Sigmoid colon (tissue), 4 donors: Measurements from ENCODE around the gene NREP.

Source experiments
- EP300 ChIP-seq, 4 donors: sonication (generic); formaldehyde crosslinking; IDR thresholded peaks; one replicate each; pipeline ENCODE4 v1.6.1; 2017; ENCODE audit warnings: antibody characterized with exemption in 4 of 4
- POLR2A ChIP-seq, 2 donors: fragments of 450-650 bp; IDR thresholded peaks; one replicate each; pipeline ENCODE4 v1.6.1; 2016; ENCODE audit warnings: antibody characterized with exemption in 2 of 2, mild to moderate bottlenecking in 2 of 2, moderate library complexity in 2 of 2
- TF ChIP-seq, protein P1 (sequence below), 4 experiments: fragments of 450-650 bp in 3 of 4; fragments of 200-600 bp in 1 of 4; IDR thresholded peaks; one replicate each; pipeline ENCODE4 v1.5.1; 2016 to 2019; ENCODE audit warnings: antibody characterized with exemption in 4 of 4, mild to moderate bottlenecking in 3 of 4, moderate library complexity in 2 of 4

DNA sequence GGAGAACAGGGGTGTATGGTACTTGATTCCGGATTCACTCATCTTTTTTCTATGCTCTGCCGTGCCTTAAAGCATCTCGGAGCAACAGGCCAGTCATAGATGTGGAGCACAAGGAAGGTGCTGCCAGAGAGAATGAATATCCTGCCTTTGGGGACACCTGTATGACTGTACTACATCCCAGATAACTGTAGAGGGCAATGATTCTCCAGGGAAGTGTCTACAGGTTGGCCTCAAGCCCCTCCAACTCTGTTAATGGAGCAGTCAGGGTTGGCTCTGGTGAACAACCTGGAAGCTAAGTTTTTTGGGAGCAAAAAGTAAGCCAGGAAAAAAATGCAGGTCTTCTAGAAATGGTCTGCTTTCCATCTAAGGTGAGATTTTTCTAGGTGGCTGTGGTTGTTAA lies 71.0 kb downstream of the NREP start:
- TF ChIP-seq, protein P1, sequence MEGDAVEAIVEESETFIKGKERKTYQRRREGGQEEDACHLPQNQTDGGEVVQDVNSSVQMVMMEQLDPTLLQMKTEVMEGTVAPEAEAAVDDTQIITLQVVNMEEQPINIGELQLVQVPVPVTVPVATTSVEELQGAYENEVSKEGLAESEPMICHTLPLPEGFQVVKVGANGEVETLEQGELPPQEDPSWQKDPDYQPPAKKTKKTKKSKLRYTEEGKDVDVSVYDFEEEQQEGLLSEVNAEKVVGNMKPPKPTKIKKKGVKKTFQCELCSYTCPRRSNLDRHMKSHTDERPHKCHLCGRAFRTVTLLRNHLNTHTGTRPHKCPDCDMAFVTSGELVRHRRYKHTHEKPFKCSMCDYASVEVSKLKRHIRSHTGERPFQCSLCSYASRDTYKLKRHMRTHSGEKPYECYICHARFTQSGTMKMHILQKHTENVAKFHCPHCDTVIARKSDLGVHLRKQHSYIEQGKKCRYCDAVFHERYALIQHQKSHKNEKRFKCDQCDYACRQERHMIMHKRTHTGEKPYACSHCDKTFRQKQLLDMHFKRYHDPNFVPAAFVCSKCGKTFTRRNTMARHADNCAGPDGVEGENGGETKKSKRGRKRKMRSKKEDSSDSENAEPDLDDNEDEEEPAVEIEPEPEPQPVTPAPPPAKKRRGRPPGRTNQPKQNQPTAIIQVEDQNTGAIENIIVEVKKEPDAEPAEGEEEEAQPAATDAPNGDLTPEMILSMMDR (IDR thresholded peaks at IDR 0.05) = no peak
- no peak for TF ChIP-seq POLR2A (IDR thresholded peaks at IDR 0.05)
- TF ChIP-seq EP300 (IDR thresholded peaks at IDR 0.05) = no peak
